HG02763 (cell line): ENCODE data around the gene EIF2D.
"Not testable (repeated sequence)": the region's sequence is repeated elsewhere in the genome, so short reads cannot be mapped to it uniquely, and the experiment has no call there.

Experiments
- ATAC-seq: cut with Tn5 transposase; IDR thresholded peaks from one replicate; pipeline ENCODE4 v1.9.1; 2021; ENCODE audit warnings: mild to moderate bottlenecking, moderate library complexity; ENCODE audit not compliant: unreplicated experiment

Gene EIF2D

DNA sequence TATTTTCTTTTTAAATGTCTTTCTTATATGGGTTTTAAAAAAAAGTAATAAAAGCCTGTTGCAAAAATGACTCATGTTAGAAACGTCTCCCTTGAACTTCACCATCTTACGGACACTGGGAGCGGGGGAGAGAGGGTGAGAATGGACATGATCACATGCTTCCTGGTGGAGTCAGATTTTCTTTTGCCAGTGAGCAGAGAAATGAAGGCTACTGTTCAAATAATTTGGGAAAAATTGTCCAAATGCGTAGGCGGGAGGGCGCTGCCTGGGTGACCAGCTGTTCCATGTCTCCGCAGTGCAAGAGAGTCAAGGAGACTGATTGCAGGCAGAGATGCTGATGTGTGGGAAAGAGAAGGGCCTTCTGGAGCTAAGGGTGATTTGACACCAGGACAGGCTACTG lies 23.1 kb downstream of the EIF2D start:
- no peak for ATAC-seq

DNA sequence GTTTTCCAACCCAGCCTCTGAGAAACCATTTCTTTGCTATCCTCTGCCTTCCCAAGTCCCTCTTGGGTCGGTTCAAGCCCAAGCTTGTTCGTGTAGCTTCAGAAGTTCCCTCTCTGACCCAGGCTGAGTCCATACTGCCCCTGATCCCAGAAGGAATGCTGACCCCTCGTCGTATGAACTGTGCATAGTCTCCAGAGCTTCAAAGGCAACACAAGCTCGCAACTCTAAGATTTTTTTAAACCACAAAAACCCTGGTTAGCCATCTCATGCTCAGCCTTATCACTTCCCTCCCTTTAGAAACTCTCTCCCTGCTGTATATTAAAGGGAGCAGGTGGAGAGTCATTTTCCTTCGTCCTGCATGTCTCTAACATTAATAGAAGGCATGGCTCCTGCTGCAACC lies 23.8 kb downstream of the EIF2D start:
- ATAC-seq: no peak

DNA sequence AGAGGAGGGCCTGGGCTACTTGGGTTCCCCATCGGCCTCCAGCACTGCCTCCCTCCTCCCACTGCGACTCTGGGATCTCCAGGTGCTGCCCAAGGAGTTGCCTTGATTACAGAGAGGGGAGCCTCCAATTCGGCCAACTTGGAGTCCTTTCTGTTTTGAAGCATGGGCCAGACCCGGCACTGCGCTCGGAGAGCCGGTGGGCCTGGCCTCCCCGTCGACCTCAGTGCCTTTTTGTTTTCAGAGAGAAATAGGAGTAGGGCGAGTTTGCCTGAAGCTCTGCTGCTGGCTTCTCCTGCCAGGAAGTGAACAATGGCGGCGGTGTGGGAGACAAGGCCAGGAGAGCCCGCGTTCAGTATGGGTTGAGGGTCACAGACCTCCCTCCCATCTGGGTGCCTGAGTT lies 24.4 kb downstream of the EIF2D start:
- no peak for ATAC-seq

DNA sequence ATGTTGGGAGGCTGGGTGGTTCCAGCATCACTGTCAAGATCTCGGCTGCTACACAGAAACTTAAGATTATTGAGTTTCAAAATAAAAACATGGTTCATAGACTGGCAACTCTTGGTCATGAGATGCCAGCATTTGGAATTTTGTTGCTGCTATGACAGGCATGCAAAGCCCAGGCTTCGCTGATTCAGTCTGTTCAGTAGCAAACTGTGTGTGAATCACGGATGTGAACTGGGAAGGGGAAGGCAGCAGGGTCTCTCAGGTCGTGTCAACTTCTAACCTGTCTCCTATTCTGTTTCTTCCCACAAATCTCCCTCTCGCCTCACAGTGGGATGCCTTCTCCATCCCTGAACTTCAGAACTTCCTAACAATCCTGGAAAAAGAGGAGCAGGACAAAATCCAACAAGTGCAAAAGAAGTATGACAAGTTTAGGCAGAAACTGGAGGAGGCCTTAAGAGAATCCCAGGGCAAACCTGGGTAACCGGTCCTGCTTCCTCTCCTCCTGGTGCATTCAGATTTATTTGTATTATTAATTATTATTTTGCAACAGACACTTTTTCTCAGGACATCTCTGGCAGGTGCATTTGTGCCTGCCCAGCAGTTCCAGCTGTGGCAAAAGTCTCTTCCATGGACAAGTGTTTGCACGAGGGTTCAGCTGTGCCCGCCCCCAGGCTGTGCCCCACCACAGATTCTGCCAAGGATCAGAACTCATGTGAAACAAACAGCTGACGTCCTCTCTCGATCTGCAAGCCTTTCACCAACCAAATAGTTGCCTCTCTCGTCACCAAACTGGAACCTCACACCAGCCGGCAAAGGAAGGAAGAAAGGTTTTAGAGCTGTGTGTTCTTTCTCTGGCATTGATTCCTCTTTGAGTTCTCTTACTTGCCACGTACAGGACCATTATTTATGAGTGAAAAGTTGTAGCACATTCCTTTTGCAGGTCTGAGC lies 25.5 kb downstream of the EIF2D start:
- ATAC-seq: no peak

DNA sequence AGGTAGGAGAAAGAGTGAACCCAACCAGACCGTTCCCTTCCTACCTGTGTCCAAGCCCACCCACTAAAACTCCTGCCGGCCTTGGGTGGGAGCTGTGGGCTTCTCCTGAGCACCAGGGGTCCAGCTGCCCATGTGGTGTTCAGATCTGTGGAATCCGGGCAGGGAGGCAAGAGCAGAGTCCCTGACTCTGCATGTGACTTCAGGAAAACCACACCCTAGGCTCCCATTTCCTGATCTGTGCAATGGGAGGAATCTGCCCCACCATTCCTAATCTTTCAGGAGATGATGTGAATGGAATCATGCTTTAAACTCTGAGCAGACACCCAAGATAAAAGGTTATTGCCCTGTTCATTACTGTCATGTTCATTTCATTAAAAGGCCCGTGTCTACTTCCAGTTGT lies 27.6 kb downstream of the EIF2D start:
- ATAC-seq: no peak

DNA sequence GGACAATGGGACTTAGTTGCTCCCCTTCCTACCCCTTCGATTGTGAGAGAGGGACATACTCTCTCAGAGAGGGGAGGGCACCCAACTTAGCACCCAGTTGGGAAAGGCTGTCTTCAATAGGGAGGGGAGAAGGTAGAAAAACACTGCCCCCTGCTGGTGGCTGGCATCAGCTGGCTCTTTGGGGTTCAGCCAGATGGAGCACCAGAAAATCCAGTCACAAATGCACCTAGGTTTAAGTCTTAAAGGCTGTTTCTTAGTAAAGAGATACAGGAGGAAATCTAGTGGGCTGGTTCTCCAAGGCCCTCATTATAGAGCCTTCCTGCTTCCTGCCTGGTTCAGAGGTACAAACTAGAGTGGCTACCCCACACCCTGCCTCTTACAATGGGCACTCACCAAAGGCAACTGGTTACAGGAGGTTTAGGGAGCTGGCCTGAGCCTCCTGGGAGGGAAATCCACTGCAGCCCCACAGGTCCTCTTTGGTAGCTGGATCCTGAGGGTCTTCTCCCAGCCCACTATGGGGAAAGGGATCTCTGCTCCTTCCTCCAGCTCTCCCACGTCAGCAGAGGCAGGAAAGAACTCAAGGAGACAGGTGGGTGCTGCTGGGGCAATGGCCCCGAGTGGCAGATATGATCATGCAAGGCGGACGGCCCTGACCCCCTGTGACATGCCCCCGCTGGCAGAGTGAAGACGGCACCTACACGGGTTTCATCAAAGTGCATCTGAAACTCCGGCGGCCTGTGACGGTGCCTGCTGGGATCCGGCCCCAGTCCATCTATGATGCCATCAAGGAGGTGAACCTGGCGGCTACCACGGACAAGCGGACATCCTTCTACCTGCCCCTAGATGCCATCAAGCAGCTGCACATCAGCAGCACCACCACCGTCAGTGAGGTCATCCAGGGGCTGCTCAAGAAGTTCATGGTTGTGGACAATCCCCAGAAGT lies 28.3 kb downstream of the EIF2D start:
- ATAC-seq: no peak

DNA sequence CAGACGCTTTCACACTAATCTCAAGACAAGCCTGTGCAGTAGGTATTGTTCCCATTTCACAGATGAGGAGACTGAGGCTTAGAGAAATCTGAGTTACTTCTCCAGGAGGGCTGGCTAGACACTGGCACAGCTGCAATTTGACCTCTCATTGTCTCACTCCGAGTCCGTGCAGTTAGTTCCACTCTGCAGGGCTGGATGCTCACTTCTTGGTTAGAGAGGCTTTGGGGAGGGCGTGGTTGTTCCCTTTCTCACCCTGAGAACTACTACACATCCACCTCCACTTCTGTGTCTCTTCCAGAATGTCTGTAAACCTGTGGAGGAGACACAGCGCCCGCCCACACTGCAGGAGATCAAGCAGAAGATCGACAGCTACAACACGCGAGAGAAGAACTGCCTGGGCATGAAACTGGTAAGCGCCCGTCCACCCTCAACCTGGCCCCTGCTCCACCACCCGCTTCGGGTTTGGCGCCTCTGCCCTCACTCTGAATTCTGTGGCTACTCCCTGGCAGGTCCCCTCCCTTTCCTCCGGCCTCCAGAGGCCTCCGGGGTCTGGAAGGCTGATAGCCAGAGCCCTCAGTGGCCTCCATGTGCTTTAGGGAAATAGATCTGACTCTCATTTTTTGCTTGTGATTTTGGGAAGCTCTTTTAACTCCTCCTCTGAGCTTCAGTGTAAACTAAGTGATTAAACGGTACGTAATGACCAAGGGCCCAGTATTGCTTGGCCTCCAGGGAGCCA lies 29.1 kb downstream of the EIF2D start:
- ATAC-seq: no peak

DNA sequence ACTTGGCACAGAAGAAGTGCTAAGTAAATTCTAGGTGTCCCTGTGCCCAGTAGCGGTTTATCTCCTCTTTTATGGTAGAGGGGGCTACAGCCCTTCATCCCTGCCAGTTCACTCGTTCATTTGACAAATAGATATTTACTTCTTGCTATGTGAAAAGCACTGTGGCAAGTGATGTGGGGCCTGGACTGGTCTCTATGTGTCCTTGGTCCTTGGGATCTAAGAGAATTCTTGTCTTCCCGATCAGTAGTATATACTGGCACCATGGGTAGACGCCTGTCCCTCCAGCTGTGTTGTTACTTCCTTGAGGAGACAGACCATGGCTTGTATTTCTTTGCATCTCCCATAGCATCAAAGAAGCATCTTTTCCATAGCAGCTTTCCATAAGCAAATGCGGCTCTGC lies 29.7 kb downstream of the EIF2D start:
- ATAC-seq: no peak

DNA sequence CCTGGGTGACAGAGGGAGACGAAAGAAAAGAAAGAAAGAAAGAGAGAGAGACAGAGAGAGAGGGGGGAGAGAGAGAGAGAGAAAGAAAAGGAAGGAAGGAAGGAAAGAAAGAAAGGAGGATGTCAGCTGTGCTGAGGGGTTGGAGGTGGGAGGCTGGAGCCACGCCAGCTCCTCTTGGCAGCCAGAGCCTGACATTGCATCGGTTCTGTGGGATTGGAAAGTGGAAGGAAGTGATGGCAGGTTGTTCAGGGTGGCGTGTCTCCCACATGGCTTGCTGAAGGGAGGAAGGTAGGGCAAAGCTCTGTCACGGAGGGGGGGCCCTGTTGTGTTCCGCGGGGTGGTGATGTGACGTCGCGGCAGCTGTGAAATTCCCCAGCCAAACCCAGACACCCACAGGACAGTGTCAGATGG lies 30.7 kb downstream of the EIF2D start:
- ATAC-seq: no peak

DNA sequence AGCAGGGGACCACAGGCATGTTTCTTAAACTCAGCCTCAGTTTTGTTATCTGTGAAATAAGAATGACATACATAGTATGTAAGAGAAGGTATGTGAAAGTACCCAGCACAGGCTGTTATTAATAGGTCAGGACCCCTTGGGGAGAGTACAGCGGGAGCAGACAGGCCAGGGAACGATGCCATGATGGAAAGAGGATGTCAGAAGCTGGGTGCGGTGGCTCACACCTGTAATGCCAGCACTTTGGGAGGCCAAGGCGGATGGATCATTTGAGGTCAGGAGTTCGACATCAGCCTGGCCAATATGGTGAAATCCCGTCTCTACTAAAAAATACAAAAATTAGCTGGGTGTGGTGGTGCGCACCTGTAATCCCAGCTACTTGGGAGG lies 31.2 kb downstream of the EIF2D start:
- ATAC-seq: not testable (repeated sequence)

DNA sequence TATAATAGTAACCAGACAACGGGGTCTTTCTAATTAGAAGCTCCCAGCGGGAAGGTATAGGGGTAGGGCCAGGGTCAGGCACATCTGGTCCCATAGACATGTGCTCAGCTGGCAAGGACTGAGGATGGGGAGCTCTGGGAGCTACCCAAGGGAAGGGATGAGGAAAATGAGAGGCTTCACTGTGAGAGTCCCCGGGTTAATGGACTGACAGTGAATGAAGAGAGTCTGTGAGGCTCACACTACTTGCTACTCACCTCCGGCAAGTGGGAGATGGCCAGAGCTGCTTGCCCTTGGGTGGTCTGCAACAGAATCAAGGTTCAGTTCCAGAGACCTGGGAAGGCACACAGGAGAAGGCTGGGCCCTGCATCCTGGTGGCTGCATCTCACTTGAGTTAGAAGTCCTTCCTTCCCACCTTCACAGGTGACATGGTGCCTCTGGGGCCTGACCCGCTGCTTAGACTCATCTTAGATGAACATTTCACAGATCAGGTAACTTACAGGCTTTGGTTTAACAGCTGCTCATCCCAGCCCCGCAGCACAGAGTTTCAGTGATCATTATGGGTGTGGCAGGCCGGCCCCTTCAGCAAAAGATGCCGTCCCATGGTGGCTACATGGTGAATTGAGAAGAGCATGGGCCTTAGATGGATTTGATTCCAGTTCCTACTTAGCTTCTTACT lies 31.7 kb downstream of the EIF2D start:
- ATAC-seq: peak; percentile 18

DNA sequence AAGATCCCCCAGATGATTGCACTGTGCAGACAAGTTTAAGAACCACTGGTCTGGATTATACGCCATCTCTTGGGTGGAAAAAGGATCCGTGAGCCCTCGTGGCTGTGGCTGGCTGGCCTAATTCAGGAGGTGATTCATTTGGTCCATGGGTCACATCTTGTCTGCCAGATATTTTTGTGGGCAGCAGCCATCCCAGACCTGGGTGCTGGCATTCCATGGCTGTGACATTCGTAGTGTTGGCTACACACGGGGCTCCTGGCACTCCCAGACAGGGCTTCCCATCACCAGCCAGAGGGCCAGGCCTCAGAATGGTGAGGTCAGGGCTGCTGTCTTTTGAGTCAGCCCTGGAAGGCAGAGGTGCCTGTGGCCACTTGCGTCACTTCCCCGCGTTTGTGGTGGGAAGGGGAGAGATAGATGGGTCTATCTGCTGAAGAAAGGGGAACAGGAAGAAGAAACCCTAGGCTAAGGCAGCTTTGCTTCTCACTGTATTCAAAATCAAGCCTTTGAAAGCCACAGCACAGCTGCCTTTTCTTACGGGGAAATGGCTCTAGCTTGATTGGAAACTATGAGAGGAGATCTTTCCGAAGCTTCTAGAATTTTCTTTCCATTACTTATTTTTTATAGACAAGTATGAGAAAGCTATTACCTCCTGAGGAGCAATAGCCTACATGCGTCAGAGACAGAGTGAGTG lies 32.4 kb downstream of the EIF2D start:
- ATAC-seq: peak; percentile 76

DNA sequence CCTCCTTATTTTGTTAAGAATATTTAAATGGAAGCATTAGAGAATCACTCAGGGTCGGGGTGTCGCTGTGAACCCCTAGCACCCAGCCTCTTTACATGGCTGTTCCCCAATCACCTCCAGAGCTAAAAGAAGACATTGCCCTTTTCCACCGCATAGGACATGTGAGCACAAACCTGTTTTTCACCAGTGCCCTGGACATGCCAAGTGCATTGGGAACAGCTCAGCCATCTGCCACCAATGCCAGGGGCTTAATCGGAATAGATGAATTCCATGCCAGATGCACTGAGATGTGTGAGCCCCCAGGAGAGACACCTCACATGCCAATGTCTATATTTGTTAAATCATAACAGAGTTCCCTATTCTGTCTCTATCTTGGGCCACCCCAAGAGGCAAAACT lies 33.3 kb downstream of the EIF2D start:
- ATAC-seq: no peak

DNA sequence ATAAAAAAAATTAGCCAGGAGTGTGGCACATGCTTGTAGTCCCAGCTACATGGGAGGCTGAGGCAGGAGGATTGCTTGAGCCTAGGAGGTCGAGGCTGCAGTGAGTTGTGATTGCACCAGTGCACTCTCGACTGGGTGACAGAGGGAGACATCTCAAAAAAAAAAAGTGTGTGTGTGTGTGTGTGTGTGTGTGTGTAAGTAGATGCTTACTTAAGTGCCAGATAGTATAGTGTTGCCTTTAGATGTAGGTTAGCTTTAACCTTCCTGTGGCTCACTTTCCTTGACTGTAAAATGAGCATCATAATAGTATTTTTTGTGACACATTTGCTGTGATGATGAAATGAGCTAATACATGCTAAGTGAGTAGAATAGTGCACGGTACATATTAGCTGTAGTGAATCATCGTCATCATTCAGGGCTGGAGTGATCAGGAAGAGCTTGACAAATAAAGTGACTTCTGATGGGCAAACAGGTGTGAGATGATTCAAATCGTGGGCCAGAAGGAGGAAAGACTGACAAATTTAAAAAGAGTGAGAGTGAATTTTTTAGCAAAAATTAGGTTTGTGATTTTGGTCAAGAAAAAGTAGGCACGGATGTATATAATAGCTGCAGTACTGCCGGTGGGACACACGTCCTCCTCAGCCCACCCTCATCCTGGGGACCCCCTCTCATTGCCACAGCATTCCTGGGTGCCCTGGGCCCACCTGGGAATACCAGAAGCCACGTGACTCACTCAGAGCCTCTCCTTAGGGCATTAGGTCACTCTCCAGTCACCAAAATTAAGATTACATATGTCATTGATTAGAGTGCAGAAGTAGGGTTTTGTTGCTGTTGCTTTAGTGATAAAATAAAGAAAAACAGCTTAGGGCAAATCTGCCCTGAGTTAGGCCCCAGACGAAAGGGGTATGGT lies 33.9 kb downstream of the EIF2D start:
- no peak for ATAC-seq

DNA sequence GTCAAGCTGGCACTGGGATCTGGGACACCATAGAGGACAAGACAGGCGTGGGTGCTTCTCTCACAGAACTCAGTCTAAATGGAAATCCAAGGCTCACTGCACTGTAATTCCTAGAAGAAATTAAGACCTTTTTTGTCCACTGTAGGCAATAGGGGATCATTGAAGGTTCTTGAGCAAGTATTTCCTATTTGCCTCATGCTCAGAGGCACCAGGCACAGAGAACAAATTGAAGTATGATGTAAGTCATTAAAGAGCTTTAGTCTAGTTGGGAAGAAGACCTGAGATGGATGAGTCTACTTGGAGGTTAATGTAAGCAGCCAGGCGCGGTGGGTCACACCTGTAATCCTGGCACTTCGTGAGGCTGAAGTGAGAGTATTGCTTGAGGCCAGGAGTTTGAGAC lies 34.6 kb downstream of the EIF2D start:
- no peak for ATAC-seq

DNA sequence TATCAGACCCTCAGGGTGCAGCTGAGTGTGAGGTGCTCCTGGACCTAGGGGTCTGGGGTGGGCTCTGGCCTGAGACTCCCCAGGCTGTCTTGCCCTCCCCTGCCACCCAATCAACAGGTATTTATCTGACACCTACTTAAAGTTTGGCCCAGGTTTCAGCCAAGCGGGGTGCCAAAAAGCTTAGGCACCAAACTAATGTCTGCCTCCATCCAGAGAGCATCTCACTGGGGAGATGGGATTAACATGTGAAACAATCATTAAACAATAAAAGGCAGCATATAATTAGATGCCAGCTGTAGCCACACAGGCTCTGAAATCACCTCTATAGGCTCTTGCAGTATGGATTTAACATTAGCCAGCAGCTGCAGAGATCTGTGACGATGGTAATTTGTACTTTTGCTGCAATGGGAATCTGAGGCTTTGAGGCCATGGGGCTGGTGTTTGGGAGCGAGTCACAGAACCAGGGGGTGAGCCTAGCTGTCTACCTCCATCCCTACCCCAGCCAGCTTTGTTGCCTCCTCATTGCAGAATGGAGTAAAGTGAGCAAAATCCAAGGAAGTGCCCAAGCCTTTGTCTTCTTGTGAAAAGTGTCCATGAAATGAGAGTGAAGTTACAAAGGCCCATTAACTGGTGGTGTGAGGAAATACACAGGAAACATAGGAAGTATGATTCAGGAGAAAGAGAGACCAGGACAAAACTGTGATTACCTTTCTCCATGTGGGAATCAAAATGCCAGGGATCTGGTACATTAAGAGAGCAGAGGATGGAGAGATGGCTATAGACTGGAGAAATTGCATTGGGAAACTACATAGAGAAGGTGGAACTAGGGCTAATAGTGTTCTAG lies 36.1 kb downstream of the EIF2D start:
- no peak for ATAC-seq

DNA sequence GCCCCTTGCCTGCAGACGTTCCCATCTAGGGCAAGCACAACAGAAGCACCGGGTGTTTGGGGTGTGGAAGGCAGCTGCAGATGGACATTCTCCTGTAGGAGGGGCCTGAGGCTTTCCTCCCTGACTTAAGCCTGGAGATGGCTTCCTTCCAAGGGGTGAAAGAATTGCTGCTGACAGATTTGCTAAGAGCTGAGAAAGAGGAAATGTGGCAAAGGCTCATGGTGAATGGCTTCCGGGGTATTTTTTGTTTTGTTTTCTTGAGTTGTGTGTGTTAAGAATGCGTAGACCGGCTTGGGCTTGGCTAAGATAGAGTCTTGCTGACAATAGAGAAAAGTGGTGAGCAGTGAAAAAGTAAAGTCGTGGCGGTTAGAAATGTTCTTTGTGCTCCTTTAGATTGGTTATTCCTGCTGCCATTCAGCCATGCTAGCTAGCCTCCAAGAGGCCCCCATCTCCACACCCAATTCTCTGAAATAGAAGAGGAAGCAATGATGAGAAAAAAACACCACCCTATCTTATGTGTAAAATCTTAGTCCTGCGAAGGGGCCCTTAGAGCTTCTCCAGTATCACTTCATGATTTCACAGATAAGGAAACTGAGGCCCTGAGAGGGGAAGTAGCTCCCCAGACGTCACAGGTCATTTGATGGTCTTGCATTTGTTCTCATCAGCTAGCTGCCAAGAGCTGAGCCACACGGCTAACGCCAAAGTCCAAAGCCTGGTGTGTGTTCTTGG lies 36.9 kb downstream of the EIF2D start:
- no peak for ATAC-seq
